SK-MEL-5 (cell line): ENCODE results near the gene FBLN1. TPM values are rescaled to one million over a fixed set of nuclear protein-coding genes. Genes with fewer than 3 reads are reported as not detected.
"Not testable (repeated sequence)": the region's sequence is repeated elsewhere in the genome, so short reads cannot be mapped to it uniquely, and the experiment has no call there.

ENCODE experiments used
- DNase-seq: peaks from one replicate; pipeline ENCODE4 v3.0.0-alpha.2; 2016; ENCODE audit warnings: low read depth, low spot score
- in situ Hi-C: cut with HindIII; loops from 2 replicates; pipeline ENCODE4 v1.10.0; 2016; ENCODE audit warnings: low sequenced_read_pairs, high pct_unique_total_duplicates, low pct_unique_long_range_greater_than_20kb
- polyA plus RNA-seq, 2 experiments: library from polyadenylated mRNA; depleted of rRNA; stranded (reverse); fragments of >200 nt; gene quantifications; 2 replicates each; pipeline ENCODE4 v1.2.3, GENCODE V29; 2015
- total RNA-seq: library from RNA; depleted of rRNA; stranded (reverse); fragments of >200 nt; shearing (Covaris generic); gene quantifications from 2 replicates; pipeline ENCODE4 v1.2.3, GENCODE V29; 2014; rRNA removed

FBLN1 gene
- 9.7 and 10.1 TPM in 2 replicates for total RNA-seq
- polyA plus RNA-seq (2015; cell fraction: cytosol; rRNA removed) = 71.9 and 97.2 TPM in 2 replicates
- polyA plus RNA-seq (2015; cell fraction: nucleus; rRNA removed) = 10.0 and 16.9 TPM in 2 replicates

GRCh38 chr22:45502215-45503049 lies at the start of gene FBLN1:
FBLN1 (plus strand) TSS chr22:45502883; CDS start chr22:45502986, 103 bp downstream.
- in situ Hi-C loops = no loop called here
- peak; percentile 38 for DNase-seq

GRCh38 chr22:45453764-45454163 lies 48.9 kb upstream of the FBLN1 start:
- DNase-seq = no peak
- in situ Hi-C loops = no loop called here

DNA sequence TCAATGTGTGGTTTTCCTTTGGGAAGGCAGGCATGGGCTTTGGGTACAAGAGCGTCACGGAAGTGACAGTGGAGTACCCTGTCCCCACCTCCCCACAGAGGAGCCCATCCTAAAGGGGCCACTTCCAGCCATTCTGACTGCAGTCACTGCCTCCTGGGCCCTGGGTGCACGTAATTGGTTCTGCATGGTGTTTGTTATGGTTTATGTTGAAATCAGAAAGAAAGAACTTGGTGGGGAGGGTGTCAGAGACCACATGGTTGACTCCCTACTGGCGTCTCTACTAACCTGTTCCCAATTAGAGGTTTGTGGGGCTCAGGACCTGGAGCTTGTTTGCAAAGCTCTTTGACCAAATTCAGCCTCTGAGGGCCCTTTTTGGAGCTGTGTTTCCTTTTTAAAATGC lies 48.4 kb upstream of the FBLN1 start:
- no peak for DNase-seq
- in situ Hi-C loops = no loop called here

GRCh38 chr22:45455212-45455611 lies 47.5 kb upstream of the FBLN1 start:
- no peak for DNase-seq
- in situ Hi-C loops = no loop called here

DNA sequence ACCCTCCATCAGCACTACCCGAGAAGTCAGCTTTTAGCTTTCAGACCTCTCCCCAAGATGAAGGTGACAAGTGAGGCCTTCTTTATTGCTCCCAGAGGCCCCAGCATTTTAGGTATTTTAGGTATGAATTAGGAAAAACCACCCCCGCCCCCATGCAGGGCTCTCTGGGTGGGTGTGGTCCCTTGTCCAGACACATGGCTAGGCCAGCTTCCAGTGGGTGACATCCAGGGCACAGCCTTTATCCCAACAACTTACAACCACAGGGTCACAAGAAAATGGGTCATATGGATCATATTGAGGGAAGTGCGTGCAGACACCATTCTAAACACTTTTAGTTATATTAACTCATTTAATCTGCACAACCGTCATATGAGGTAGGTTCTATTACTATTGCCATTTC lies 47.1 kb upstream of the FBLN1 start:
- no peak for DNase-seq
- in situ Hi-C loops = no loop called here

DNA sequence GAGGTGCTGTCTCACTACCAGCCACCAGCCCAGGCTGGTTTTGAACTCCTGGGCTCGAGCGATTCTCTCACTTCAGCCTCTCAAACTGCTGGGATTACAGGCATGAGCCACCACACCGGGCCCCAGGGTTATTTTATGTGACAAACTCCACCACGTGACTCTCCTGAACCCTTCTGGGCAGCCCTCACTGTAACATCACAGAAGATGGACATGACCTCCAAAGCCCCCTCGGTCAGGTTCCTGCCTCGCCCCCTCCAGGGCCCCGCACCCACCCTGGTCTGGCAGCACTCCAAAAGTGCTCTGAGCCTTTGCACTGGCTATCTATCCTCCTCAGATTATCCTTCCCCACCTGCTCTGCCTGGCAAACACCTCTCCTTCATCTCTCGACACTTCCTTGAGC lies 45.9 kb upstream of the FBLN1 start:
- no peak for DNase-seq
- in situ Hi-C loops = no loop called here

DNA sequence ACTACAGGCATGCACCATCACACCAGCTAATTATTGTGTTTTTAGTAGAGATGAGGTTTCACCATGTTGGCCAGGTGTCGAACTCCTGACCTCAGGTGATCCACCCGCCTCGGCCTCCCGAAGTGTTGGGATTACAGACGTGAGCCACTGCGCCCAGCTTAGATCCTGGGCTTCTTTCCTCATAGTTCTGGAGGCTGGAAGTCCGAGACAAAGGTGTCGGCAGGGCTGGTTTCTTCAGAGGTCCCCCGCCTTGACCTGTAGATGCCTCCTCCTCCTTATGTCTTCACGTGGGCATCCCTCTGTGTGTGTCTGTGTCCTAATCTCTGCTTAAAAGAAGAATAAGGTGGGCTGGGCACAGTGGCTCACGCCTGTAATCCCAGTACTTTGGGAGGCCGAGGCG lies 44.2 kb upstream of the FBLN1 start:
- in situ Hi-C loops = no loop called here
- DNase-seq = no peak

DNA sequence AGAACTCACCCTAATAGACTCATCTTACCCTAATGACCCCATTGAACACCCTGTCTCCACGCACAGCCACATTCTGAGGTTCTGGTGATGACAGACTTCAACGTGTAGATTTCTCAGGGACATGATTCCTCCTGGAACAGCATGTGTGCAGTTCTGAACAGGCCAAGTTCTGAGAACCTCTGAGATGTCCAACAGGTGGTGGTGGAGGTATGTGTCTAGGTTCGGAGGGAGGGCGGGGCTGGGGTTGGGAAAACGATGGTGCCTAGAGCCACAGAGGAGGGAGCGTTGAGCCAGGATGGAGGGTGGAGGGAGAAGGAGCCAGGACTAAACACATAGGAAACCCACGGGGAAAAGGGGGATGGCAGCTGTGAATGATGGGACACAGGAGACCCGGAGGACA lies 43.4 kb upstream of the FBLN1 start:
- in situ Hi-C loops = no loop called here

DNA sequence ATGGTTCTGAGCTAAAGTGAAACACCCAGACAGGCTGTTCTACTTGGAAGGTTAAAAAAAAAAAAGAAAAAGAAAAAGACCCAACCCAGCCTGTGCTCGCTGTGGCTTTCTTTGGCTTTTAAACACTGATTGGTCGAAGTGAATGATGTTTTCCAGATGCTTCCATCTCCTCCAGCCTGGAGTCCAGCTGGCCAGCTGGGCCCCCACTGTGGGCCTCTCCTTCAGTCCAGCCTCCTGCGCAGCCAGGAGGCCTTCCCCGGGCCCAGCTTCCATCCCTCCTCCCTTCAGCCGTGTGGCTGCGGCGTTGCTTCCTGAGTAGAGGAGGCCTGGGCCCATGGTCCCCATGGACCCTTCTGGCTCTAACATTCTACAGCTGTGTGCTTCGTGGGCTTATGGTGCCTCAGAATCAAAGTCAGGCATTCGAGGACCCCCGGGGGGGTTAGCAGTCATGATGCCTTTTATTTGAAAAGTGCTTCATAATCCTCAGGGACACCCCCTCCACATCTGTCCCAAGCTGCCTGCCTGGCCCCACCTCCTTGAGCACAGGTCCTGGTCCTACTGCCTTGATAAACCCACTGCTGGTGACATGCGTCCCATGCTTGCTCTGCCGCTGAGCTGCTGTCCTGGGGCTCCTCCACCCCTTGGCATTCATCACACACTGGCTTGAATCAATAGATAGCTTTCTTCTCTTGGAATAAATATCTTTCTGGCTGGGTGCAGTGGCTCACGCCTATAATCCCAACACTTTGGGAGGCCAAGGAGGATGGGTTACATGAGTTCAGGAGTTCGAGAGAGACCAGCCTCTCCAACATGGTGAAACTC lies 42.2 kb upstream of the FBLN1 start:
- no peak for DNase-seq
- in situ Hi-C loops = no loop called here

More for the DNA sequence above, 43.4 kb upstream of the FBLN1 start:
- DNase-seq = no peak

DNA sequence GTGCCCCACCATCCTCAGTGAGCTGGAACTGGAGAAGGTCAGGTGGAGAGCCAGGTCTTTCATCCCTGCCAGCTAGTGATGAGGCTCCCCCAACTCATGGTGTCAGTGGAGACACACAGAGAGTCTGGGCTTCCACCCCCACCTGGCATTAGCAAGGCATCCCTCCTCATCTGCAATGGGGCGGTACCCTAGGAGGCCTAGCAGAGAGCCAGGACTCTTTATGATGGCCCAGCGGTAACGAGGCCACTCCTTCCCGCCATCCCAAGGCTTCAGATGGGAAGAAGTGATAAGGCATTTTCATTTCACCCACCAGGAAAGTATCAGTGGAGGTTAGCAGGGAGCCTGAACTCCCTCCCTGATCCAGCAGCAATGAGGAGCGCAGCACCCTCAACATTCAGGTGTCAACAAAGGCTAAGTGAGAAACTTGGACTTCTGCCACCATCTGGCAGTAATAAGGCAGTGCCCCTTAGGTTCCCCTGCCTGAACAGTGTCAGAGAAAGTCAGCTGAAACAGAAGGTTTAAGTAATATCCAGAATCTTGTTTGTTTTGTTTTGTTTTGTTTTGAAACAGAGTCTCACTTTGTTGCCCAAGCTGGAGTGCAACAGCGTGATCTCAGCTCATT lies 40.5 kb upstream of the FBLN1 start:
- in situ Hi-C loops = no loop called here
- peak; percentile 34 for DNase-seq

DNA sequence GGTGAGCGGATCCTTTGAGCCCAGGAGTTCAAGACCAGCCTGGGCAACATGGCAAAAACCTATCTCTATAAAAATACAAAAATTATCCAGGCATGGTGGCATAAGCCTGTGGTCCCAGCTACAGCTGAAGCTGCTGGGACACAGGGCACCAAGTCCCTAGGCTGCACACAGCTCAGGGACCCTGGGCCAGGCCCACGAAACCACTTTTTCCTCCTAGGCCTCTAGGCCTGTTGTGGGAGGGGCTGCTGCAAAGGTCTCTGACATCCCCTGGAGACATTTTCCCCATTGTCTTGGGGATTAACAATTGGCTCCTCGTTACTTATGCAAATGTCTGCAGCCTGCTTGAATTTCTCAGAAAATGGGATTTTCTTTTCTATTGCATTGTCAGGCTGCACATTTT lies 39.0 kb upstream of the FBLN1 start:
- DNase-seq, in situ Hi-C loops: not testable (repeated sequence)

DNA sequence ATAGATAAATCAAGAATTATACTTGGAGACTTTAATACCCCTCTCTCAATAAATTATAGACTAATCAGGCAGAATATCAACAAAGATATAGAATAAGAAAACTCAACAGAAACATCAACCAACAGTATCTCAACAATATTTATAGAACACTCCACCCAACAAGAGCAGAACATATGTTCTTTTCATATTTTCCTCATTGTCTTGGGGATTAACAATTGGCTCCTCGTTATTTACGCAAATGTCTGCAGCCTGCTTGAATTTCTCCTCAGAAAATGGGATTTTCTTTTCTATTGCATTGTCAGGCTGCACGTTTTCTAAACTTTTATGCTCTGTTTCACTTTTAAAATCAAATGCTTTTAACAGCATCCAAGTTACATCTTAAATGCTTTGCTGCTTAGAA lies 37.0 kb upstream of the FBLN1 start:
- DNase-seq = no peak
- in situ Hi-C loops = no loop called here

GRCh38 chr22:45468872-45469271 lies 33.8 kb upstream of the FBLN1 start:
- DNase-seq = no peak
- in situ Hi-C loops = no loop called here

DNA sequence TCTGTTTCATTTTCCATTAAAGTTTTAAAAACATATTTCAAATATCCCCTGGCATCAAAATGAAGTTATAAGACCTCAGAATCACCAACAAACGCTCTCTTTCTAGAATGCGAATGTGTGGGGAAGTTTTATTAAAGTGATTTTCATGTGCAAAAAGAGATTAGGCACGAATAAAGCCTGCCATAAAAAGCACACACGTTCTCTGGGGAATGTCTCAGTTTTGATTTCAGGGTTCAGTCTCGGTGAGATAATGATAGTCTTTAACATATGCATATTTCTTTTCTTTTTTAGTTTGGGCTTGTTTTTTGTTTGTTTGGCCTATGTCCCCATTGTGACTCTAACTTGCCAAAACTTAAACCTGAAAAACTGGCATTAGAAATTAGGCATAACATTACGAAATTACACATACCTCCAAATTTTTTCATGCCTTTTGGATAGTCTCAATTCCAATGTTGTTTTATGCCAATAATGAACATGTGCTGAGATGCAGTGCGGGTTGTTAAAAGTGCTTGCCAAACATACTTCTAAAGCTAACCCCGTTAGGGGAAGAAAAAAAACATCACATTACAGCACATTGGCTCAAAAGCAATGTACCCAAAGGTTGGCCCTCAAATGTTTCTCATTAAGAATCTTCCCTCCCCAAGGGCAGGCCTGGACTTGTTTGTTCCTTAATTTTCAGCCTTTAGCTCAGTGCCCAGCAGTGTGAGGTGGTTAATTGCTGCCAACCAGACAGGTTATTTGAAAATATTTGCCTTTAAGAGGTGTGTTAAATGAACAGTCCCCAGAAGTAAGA lies 33.2 kb upstream of the FBLN1 start:
- DNase-seq = no peak
- in situ Hi-C loops = no loop called here

DNA sequence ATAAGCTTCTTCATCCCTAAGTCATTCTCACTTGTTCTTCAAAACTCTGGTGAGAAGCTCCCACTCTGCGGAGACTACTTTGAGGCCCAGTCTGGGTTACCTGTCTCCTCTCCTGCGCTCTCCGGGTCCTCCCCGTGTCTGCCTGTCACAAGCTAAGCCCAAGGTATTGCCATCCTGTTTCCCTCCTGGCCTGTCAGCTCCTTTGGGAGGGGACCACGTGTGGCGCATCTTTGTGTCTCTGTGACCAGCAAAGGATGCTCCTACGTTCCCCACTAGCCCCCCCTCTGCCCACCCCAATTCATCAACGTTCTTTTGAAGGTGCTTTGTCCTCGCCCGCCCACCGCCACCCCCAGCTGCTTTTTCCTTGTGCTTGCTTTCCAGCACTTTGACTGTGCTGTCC lies 31.8 kb upstream of the FBLN1 start:
- in situ Hi-C loops = no loop called here
- no peak for DNase-seq

- DNase-seq = no peak
- in situ Hi-C loops = no loop called here
Observed at GRCh38 chr22:45472426-45472825, 30.3 kb upstream of the FBLN1 start.

DNA sequence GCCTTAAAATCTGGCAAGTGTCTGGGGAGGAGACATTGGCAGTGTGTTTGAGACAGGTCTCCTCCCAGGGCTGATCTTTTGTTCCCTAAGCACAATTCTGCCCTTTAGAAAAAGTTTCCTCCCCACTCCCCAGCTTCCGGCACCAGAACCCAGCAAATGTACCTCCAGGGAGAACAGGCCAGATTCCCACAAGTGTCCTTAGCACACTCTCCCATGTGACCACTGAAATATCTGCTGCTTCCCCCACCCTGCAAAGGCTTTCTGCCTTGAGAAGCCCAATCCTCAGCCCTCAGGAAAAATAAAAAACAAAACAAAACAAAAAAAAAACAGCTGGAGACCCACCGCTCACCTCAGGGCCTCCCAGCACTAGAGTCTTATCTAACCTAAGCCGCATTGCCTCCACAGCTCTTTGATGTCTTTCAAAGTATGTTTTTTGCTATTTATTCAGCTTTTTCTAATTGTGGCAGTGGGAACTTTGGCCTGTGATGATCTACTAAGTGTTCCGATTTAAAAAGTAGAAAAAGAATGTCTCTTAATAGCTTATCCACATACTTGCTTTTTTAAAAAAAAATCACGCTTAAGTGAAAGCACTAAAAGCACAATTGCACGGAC lies 29.0 kb upstream of the FBLN1 start:
- in situ Hi-C loops = no loop called here
- DNase-seq = peak; percentile 42
